Stomach (tissue), 4 donors: Measurements from ENCODE around the gene RETREG1.

ENCODE experiments used
- EP300 ChIP-seq: sonication (generic); formaldehyde crosslinking; IDR thresholded peaks from one replicate; pipeline ENCODE4 v1.6.1; 2017; ENCODE audit warnings: antibody characterized with exemption
- POLR2A ChIP-seq, 4 donors: fragments of 450-650 bp; IDR thresholded peaks; one replicate each; pipeline ENCODE4 v1.6.1; 2016; ENCODE audit warnings: antibody characterized with exemption in 4 of 4, control low read depth in 2 of 4, mild to moderate bottlenecking in 1 of 4, moderate library complexity in 1 of 4
- POLR2AphosphoS5 ChIP-seq, 3 donors: sonication (generic); formaldehyde crosslinking; IDR thresholded peaks; one replicate each; pipeline ENCODE4 v1.6.1; 2016; ENCODE audit warnings: antibody characterized with exemption in 3 of 3
- TF ChIP-seq, protein P1 (sequence below), 7 experiments: fragments of 450-650 bp in 4 of 7; fragments of 200-600 bp in 3 of 7; sonication (generic) in 3 of 7; IDR thresholded peaks; one replicate each; pipeline ENCODE4 v1.5.1; 2016 to 2019; ENCODE audit warnings: antibody characterized with exemption in 7 of 7, control low read depth in 2 of 7, mild to moderate bottlenecking in 1 of 7

DNA sequence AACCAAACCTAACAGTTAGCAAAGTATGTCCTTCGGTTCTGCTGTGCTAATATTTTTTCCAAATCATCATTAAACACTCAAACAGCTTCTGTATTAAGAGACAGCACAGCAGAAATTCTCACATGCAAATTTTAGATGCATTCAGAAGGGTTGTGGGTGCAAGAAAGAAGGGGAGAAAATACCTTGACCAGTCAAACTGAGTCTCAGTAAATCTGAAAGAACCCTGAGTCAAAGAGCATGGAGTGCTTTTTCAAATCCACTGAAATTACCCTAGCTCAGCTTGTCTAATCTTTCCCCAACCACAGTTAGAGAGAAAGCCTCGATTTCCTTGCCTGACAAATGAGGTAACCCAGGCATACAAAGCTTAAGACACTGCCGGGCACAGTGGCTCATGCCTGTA is 55.1 kb downstream of the RETREG1 start:
- TF ChIP-seq, protein P1, sequence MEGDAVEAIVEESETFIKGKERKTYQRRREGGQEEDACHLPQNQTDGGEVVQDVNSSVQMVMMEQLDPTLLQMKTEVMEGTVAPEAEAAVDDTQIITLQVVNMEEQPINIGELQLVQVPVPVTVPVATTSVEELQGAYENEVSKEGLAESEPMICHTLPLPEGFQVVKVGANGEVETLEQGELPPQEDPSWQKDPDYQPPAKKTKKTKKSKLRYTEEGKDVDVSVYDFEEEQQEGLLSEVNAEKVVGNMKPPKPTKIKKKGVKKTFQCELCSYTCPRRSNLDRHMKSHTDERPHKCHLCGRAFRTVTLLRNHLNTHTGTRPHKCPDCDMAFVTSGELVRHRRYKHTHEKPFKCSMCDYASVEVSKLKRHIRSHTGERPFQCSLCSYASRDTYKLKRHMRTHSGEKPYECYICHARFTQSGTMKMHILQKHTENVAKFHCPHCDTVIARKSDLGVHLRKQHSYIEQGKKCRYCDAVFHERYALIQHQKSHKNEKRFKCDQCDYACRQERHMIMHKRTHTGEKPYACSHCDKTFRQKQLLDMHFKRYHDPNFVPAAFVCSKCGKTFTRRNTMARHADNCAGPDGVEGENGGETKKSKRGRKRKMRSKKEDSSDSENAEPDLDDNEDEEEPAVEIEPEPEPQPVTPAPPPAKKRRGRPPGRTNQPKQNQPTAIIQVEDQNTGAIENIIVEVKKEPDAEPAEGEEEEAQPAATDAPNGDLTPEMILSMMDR (IDR thresholded peaks at IDR 0.05): no peak
- TF ChIP-seq POLR2A (IDR thresholded peaks at IDR 0.05) (no peak), POLR2AphosphoS5 (IDR thresholded peaks at IDR 0.05) (no peak), EP300 (no peak)
